PC-9 (cell line): ENCODE data around the gene POFUT2.

Source experiments
- CTCF ChIP-seq: fragments of 200-600 bp; sonication (generic); conservative IDR thresholded peaks from 2 replicates; pipeline ENCODE4 v1.6.1; 2017; ENCODE audit warnings: mixed run types, antibody characterized with exemption, mild to moderate bottlenecking, moderate library complexity
- EZH2 ChIP-seq: fragments of 200-600 bp; sonication (generic); IDR thresholded peaks from 2 replicates; pipeline ENCODE4 v1.8.0; 2017; ENCODE audit warnings: antibody characterized with exemption, low read depth

GRCh38 chr21:45262616-45263015, 25.1 kb downstream of the POFUT2 start:
- TF ChIP-seq CTCF = no peak
- no peak for TF ChIP-seq EZH2
